Neural cell (in vitro differentiated cells): ENCODE data around the gene MEF2A. TPM values are rescaled to one million over a fixed set of nuclear protein-coding genes. Genes with fewer than 3 reads are reported as not detected.

ENCODE experiments used
- H2AFZ ChIP-seq: fragments of 200-600, 300-800 bp; sonication (generic), shearing (Covaris generic); 2 replicates; pipeline ENCODE4 v1.6.0; 2014; ENCODE audit warnings: low read depth, mild to moderate bottlenecking, antibody characterized with exemption, low read length, moderate library complexity
- H3F3A ChIP-seq: fragments of 200-600 bp; shearing (Covaris generic); 2 replicates; pipeline ENCODE4 v1.6.1; 2016; ENCODE audit warnings: mild to moderate bottlenecking, moderate library complexity, mixed read lengths, antibody characterized with exemption, low read length; ENCODE audit not compliant: insufficient read depth, poor library complexity, severe bottlenecking
- H3K27ac ChIP-seq: fragments of 200-600, 300-800 bp; sonication (generic), shearing (Covaris generic); 2 replicates; pipeline ENCODE4 v1.5.1; 2014; ENCODE audit warnings: mild to moderate bottlenecking, low read length, moderate library complexity
- H3K27me3 ChIP-seq: fragments of 300-800, 200-600 bp; sonication (generic), shearing (Covaris generic); 2 replicates; pipeline ENCODE4 v1.6.0; 2014; ENCODE audit warnings: mild to moderate bottlenecking, low read depth, low read length, moderate library complexity; ENCODE audit not compliant: insufficient read depth
- H3K36me3 ChIP-seq: fragments of 300-800, 200-600 bp; sonication (generic), shearing (Covaris generic); 2 replicates; pipeline ENCODE4 v1.5.1; 2014; ENCODE audit warnings: mild to moderate bottlenecking, antibody characterized with exemption, low read length, moderate library complexity; ENCODE audit not compliant: insufficient read depth
- H3K4me2 ChIP-seq: fragments of 300-800, 200-600 bp; sonication (generic), shearing (Covaris generic); 2 replicates; pipeline ENCODE4 v1.6.0; 2014; ENCODE audit warnings: mild to moderate bottlenecking, low read length
- H3K4me3 ChIP-seq: fragments of 300-800, 200-600 bp; sonication (generic), shearing (Covaris generic); 2 replicates; pipeline ENCODE4 v1.5.1; 2014; ENCODE audit warnings: mild to moderate bottlenecking, low read length, moderate library complexity
- H3K79me2 ChIP-seq: fragments of 200-600 bp; shearing (Covaris generic); replicated peaks from 2 replicates; pipeline ENCODE4 v1.6.0; 2014; ENCODE audit warnings: mild to moderate bottlenecking, low read length, moderate library complexity; ENCODE audit not compliant: insufficient read depth
- H3K9ac ChIP-seq: fragments of 300-800, 200-600 bp; sonication (generic), shearing (Covaris generic); 2 replicates; pipeline ENCODE4 v1.6.1; 2016; ENCODE audit warnings: mild to moderate bottlenecking, low read length, mixed read lengths
- H3K9me2 ChIP-seq: fragments of 200-600 bp; shearing (Covaris generic); 2 replicates; pipeline ENCODE4 v1.6.1; 2016; ENCODE audit warnings: mild to moderate bottlenecking, low read length, mixed read lengths; ENCODE audit not compliant: insufficient read depth
- H3K9me3 ChIP-seq: fragments of 200-600, 300-800 bp; sonication (generic), shearing (Covaris generic); 2 replicates; pipeline ENCODE4 v1.6.1; 2016; ENCODE audit warnings: mild to moderate bottlenecking, mixed run types, low read length, moderate library complexity, mixed read lengths
- H4K20me1 ChIP-seq: fragments of 200-600 bp; shearing (Covaris generic); 2 replicates; pipeline ENCODE4 v1.6.1; 2016; ENCODE audit warnings: mild to moderate bottlenecking, mixed run types; ENCODE audit not compliant: insufficient read depth
- EP300 ChIP-seq: fragments of 450-650 bp; conservative IDR thresholded peaks from 2 replicates; pipeline ENCODE4 v1.6.1; 2014; ENCODE audit warnings: antibody characterized with exemption, mild to moderate bottlenecking, moderate library complexity; ENCODE audit not compliant: poor library complexity, severe bottlenecking
- EZH2 ChIP-seq: fragments of 200-600, 300-800 bp; shearing (Covaris generic), sonication (generic); IDR thresholded peaks from 2 replicates; pipeline ENCODE4 v1.6.1; 2014; ENCODE audit warnings: antibody characterized with exemption, low read length, borderline replicate concordance, mild to moderate bottlenecking; ENCODE audit not compliant: insufficient read depth, poor library complexity, severe bottlenecking
- MXI1 ChIP-seq: fragments of 450-650 bp; conservative IDR thresholded peaks from 2 replicates; pipeline ENCODE4 v1.6.1; 2014; ENCODE audit warnings: antibody characterized with exemption, mild to moderate bottlenecking; ENCODE audit not compliant: poor library complexity, severe bottlenecking
- POLR2AphosphoS5 ChIP-seq: IDR thresholded peaks from 2 replicates; pipeline ENCODE4 v1.6.1; 2012
- RAD21 ChIP-seq: fragments of 450-650 bp; conservative IDR thresholded peaks from 2 replicates; pipeline ENCODE4 v1.6.1; 2014; ENCODE audit warnings: antibody characterized with exemption, mild to moderate bottlenecking, moderate library complexity
- REST ChIP-seq: IDR thresholded peaks from 2 replicates; pipeline ENCODE4 v1.6.1; 2012; ENCODE audit warnings: borderline replicate concordance
- SMC3 ChIP-seq: fragments of 450-650 bp; conservative IDR thresholded peaks from 2 replicates; pipeline ENCODE4 v1.6.1; 2014; ENCODE audit warnings: antibody characterized with exemption, mild to moderate bottlenecking, moderate library complexity; ENCODE audit not compliant: poor library complexity
- TAF1 ChIP-seq: IDR thresholded peaks from 2 replicates; pipeline ENCODE4 v1.6.1; 2012; ENCODE audit warnings: low read depth
- polyA plus RNA-seq: library from polyadenylated mRNA; depleted of rRNA; stranded (reverse); fragments of >200 nt; gene quantifications from 2 replicates; pipeline ENCODE4 v1.2.3, GENCODE V29; 2014
- TF ChIP-seq, protein P1 (sequence below): fragments of 450-650 bp; IDR thresholded peaks from 2 replicates; pipeline ENCODE4 v1.5.1; 2014; ENCODE audit warnings: antibody characterized with exemption, mild to moderate bottlenecking, moderate library complexity; ENCODE audit not compliant: poor library complexity, severe bottlenecking

Gene MEF2A
- polyA plus RNA-seq, 1 donor from 2014 or later: 32.2 TPM

GRCh38 chr15:99558571-99558970, 7.2 kb upstream of the MEF2A start:
- Histone ChIP-seq H3K27me3 (no peaks in the 10 kb centered on the region), H2AFZ (no peak overlapping the region), H3F3A (no peaks in the 10 kb centered on the region), H3K9ac (no peak overlapping the region), H3K4me3 (no peak overlapping the region), H3K27ac (no peak overlapping the region), H3K79me2 (no peaks in the 10 kb centered on the region), H3K4me2 (no peak overlapping the region), H3K36me3 (no peaks in the 10 kb centered on the region), H3K9me2 (no peaks in the 10 kb centered on the region), H3K9me3 (no peaks in the 10 kb centered on the region), H4K20me1 (no peaks in the 10 kb centered on the region)
- TF ChIP-seq RAD21: no peak
- TF ChIP-seq TAF1: no peak
- no peak for TF ChIP-seq POLR2AphosphoS5
- no peak for TF ChIP-seq EZH2
- TF ChIP-seq MXI1: no peak
- TF ChIP-seq EP300: no peak
- TF ChIP-seq REST: no peak
- no peak for TF ChIP-seq SMC3
- TF ChIP-seq, protein P1, sequence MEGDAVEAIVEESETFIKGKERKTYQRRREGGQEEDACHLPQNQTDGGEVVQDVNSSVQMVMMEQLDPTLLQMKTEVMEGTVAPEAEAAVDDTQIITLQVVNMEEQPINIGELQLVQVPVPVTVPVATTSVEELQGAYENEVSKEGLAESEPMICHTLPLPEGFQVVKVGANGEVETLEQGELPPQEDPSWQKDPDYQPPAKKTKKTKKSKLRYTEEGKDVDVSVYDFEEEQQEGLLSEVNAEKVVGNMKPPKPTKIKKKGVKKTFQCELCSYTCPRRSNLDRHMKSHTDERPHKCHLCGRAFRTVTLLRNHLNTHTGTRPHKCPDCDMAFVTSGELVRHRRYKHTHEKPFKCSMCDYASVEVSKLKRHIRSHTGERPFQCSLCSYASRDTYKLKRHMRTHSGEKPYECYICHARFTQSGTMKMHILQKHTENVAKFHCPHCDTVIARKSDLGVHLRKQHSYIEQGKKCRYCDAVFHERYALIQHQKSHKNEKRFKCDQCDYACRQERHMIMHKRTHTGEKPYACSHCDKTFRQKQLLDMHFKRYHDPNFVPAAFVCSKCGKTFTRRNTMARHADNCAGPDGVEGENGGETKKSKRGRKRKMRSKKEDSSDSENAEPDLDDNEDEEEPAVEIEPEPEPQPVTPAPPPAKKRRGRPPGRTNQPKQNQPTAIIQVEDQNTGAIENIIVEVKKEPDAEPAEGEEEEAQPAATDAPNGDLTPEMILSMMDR: no peak

DNA sequence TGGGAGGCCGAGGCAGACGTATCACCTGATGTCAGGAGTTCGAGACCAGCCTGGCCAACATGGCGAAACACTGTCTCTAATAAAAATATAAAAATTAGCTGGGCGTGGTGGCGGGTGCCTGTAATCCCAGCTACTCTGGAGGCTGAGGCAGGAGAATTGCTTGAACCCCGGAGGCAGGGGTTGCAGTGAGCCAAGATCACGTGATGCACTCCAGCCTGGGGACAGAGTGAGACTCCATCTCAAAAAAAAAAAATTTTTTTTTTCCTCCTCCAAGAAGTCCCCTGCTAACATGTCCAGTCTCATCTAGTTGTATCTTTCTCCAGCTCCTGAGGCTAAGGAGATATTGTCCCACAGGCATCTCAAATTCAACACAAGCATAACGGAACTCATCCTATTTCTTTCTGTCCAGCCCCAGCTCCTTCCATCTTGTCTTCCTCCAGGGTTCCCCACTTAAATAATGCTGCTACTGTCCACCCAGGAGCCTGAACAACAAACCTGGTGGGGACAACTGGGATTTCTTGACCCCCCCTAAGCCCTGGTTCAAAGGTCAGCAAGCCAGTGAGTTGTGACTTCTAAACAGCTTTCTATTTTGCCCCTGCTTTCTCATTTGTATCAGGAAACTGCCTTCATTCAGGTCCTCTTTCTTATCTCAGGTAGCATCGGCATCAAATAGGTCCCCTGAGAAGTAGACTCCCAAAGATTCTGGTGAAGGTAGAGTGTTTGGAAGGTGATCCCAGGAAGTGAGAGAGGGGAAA, 4.1 kb upstream of the MEF2A start:
- H4K20me1 ChIP-seq: no peaks in the 10 kb centered on the region
- no peaks in the 10 kb centered on the region for H3F3A ChIP-seq
- H3K9me3 ChIP-seq: no peaks in the 10 kb centered on the region
- H3K79me2 ChIP-seq: no peaks in the 10 kb centered on the region
- H3K4me3 ChIP-seq: no peak overlapping the region
- no peak overlapping the region for H3K27ac ChIP-seq
- no peak overlapping the region for H3K4me2 ChIP-seq
- H2AFZ ChIP-seq: no peak overlapping the region
- TF ChIP-seq SMC3 (no peak), TAF1 (no peak), EP300 (no peak)
- H3K36me3 ChIP-seq: no peaks in the 10 kb centered on the region
- no peaks in the 10 kb centered on the region for H3K27me3 ChIP-seq
- H3K9me2 ChIP-seq: no peaks in the 10 kb centered on the region
- H3K9ac ChIP-seq: no peak overlapping the region
